B cell (primary cell): ENCODE data around the gene RFT1. TPM values are rescaled to one million over a fixed set of nuclear protein-coding genes. Genes with fewer than 3 reads are reported as not detected.

ENCODE experiments used
- ATAC-seq: fragments of 200-7000 bp; cut with Tn5 transposase; one replicate; pipeline ENCODE4 v1.10.0; 2021; ENCODE audit warnings: low read depth, mild to moderate bottlenecking, moderate number of reproducible peaks, moderate library complexity
- CTCF ChIA-PET: fragments of 350-600 bp; sonication (Branson Sonifier 250); formaldehyde crosslinking; loops from one replicate; lab custom pipeline; 2021; ENCODE audit warnings: antibody characterized with exemption, inconsistent platforms; lab: Charles Lee
- POLR2A ChIA-PET: fragments of 350-600 bp; sonication (Branson Sonifier 250); formaldehyde crosslinking; loops from one replicate; lab custom pipeline; 2021; ENCODE audit warnings: antibody characterized with exemption; lab: Charles Lee
- DNase-seq: peaks from one replicate; pipeline ENCODE4 v3.0.0; 2013
- H2AFZ ChIP-seq: 2 replicates; pipeline ENCODE4 v1.6.1; 2012; ENCODE audit warnings: mild to moderate bottlenecking, low read depth, low read length; ENCODE audit not compliant: insufficient read depth, poor library complexity, severe bottlenecking
- H3K27ac ChIP-seq, 2 donors: 1 replicate in 1 of 2; 2 replicates in 1 of 2; pipeline ENCODE4 v1.5.1; 2012 to 2013; ENCODE audit warnings: low read length in 2 of 2, mild to moderate bottlenecking in 2 of 2, moderate library complexity in 1 of 2
- H3K27me3 ChIP-seq, 4 experiments: fragments of 200-600 bp in 1 of 4; sonication (generic) in 1 of 4; replicated peaks in 1 of 4; 1 replicate in 2 of 4; 2 replicates in 2 of 4; pipeline versions ENCODE4 v1.6.1 to v1.7.0; 2013 to 2016; ENCODE audit warnings: low read length in 3 of 4, mild to moderate bottlenecking in 2 of 4, mixed read lengths in 1 of 4, moderate library complexity in 1 of 4; ENCODE audit not compliant: insufficient read depth in 4 of 4, control insufficient read depth in 3 of 4; ENCODE audit errors: control extremely low read depth in 1 of 4
- H3K36me3 ChIP-seq, 2 experiments: replicated peaks in 1 of 2; 1 replicate in 1 of 2; 2 replicates in 1 of 2; pipeline versions ENCODE4 v1.6.1 to v1.7.1; 2013; ENCODE audit warnings: low read length in 1 of 2; ENCODE audit not compliant: insufficient read depth in 2 of 2, control insufficient read depth in 1 of 2; ENCODE audit errors: control extremely low read depth in 1 of 2, extremely low read depth in 1 of 2
- H3K4me1 ChIP-seq, 2 donors: fragments of 200-600 bp in 1 of 2; sonication (generic) in 1 of 2; 1 replicate in 1 of 2; 2 replicates in 1 of 2; pipeline versions ENCODE4 v1.5.1 to v1.6.1; 2013 to 2017; ENCODE audit warnings: low read length in 2 of 2; ENCODE audit not compliant: control insufficient read depth in 2 of 2, insufficient read depth in 2 of 2
- H3K4me2 ChIP-seq: replicated peaks from 2 replicates; pipeline ENCODE3; 2012; ENCODE audit warnings: mild to moderate bottlenecking, low read depth, low read length; ENCODE audit not compliant: poor library complexity, severe bottlenecking
- H3K4me3 ChIP-seq, 5 experiments: fragments of 200-600 bp in 1 of 5; sonication (generic) in 1 of 5; 1 replicate in 3 of 5; 2 replicates in 2 of 5; pipeline versions ENCODE4 v1.5.1 to v1.7.0; 2011 to 2016; ENCODE audit warnings: low read length in 4 of 5, mild to moderate bottlenecking in 4 of 5, low read depth in 2 of 5, control low read depth in 1 of 5, moderate library complexity in 1 of 5; ENCODE audit not compliant: insufficient read depth in 1 of 5; ENCODE audit errors: control extremely low read depth in 1 of 5, extremely low read depth in 1 of 5
- H3K79me2 ChIP-seq: fragments of 200-600 bp; sonication (generic); one replicate; pipeline ENCODE4 v1.6.0; 2016; ENCODE audit warnings: low read length; ENCODE audit not compliant: control insufficient read depth, insufficient read depth
- H3K9ac ChIP-seq: fragments of 200-600 bp; sonication (generic); 2 replicates; pipeline ENCODE4 v1.6.1; 2017; ENCODE audit warnings: mild to moderate bottlenecking, low read length, moderate library complexity
- H3K9me3 ChIP-seq, 3 donors: one replicate each; pipeline versions ENCODE4 v1.6.1 to v1.7.1; 2013; ENCODE audit warnings: low read length in 2 of 3; ENCODE audit not compliant: control insufficient read depth in 2 of 3, insufficient read depth in 1 of 3; ENCODE audit errors: control extremely low read depth in 1 of 3
- H4K20me1 ChIP-seq: 2 replicates; pipeline ENCODE4 v1.6.0; 2012; ENCODE audit warnings: mild to moderate bottlenecking, low read length; ENCODE audit not compliant: insufficient read depth, control insufficient read depth, poor library complexity, severe bottlenecking
- H3K27ac Mint-ChIP-seq: one replicate; pipeline ENCODE4 v1.8.0; 2021; ENCODE audit warnings: mixed read lengths
- H3K27me3 Mint-ChIP-seq: one replicate; pipeline ENCODE4 v1.8.0; 2021; ENCODE audit warnings: mixed read lengths
- H3K4me1 Mint-ChIP-seq: one replicate; pipeline ENCODE4 v1.8.0; 2021; ENCODE audit warnings: mixed read lengths
- H3K4me3 Mint-ChIP-seq: one replicate; pipeline ENCODE4 v1.8.0; 2021; ENCODE audit warnings: mixed read lengths
- H3K9me3 Mint-ChIP-seq: one replicate; pipeline ENCODE4 v1.8.0; 2022; ENCODE audit warnings: mixed read lengths; ENCODE audit not compliant: insufficient read depth
- CTCF ChIP-seq: fragments of 200-600 bp; IDR thresholded peaks from one replicate; pipeline ENCODE4 v1.8.0; 2022; ENCODE audit warnings: antibody characterized with exemption, mild to moderate bottlenecking
- EZH2 ChIP-seq: IDR thresholded peaks from 2 replicates; pipeline ENCODE4 v1.6.1; 2012; ENCODE audit warnings: borderline replicate concordance, low read depth, mild to moderate bottlenecking, moderate library complexity, low read length; ENCODE audit not compliant: insufficient read depth, poor library complexity, severe bottlenecking
- WGBS: methylation state at CpG from one replicate; pipeline ENCODE4 v1.1.5; 2013; ENCODE audit warnings: missing lambda C conversion rate; ENCODE audit not compliant: insufficient coverage; 5-methylcytosine and 5-hydroxymethylcytosine counted together
- intact Hi-C: fragments of 100-400 bp; cut with micrococcal nuclease; formaldehyde crosslinking; loops from one replicate; pipeline ENCODE4 v1.10.0; 2022
- polyA plus RNA-seq: library from polyadenylated mRNA; depleted of rRNA; stranded (reverse); fragments of >200 nt; gene quantifications from 2 replicates; pipeline ENCODE4 v1.2.3, GENCODE V29; 2012
- total RNA-seq, 2 donors: library from RNA; stranded (reverse); fragments of 120-200 nt in 1 of 2; gene quantifications; 1 replicate in 1 of 2; 2 replicates in 1 of 2; pipeline versions ENCODE4 v1.2.3 to v1.2.4, GENCODE V29; 2013 to 2022

RFT1 gene
- total and polyA plus RNA-seq, 2 donors (not counting 1 experiment from before 2014, with no cell fraction given) = 12.1 to 28.9 TPM

GRCh38 chr3:53067567-53067966 is 62.7 kb downstream of the RFT1 start:
- no peak overlapping the region for H3K27ac Mint-ChIP-seq
- no peak overlapping the region for H3K4me3 ChIP-seq
- H3K4me1 Mint-ChIP-seq = peaks cover 6% of the 10 kb centered on the region
- H3K27me3 Mint-ChIP-seq = peaks cover 12% of the 10 kb centered on the region
- no peak overlapping the region for H3K4me3 Mint-ChIP-seq
- H2AFZ ChIP-seq = no peak overlapping the region
- WGBS = no CpG with 5 or more reads among the region's 3 CpGs
- no peaks in the 10 kb centered on the region for H3K36me3 ChIP-seq
- TF ChIP-seq CTCF (no peak), EZH2 (no peak)
- no peak overlapping the region for H3K9ac ChIP-seq
- H4K20me1 ChIP-seq = no peaks in the 10 kb centered on the region
- DNase-seq (no peak), ATAC-seq (no peak)
- H3K4me1 ChIP-seq = peaks cover 7 to 10% of the 10 kb centered on the region in 2 donors
- intact Hi-C loops = no loop called here
- no peak overlapping the region for H3K4me2 ChIP-seq
- peaks cover 0 to 12% (median 1%) of the 10 kb centered on the region in 4 experiments for H3K27me3 ChIP-seq
- H3K9me3 Mint-ChIP-seq = no peaks in the 10 kb centered on the region
- H3K79me2 ChIP-seq = no peaks in the 10 kb centered on the region
- ChIA-PET CTCF (no interaction called here), POLR2A (no interaction called here)
- H3K27ac ChIP-seq = no peak overlapping the region
- H3K9me3 ChIP-seq = no peaks in the 10 kb centered on the region

GRCh38 chr3:53065841-53066480 is 64.3 kb downstream of the RFT1 start:
- Mint-ChIP-seq H3K27me3 (peaks cover 19% of the 10 kb centered on the region), H3K4me1 (no peaks in the 10 kb centered on the region), H3K27ac (no peak overlapping the region), H3K4me3 (no peak overlapping the region), H3K9me3 (no peaks in the 10 kb centered on the region)
- ATAC-seq (no peak), DNase-seq (no peak)
- no peaks in the 10 kb centered on the region for H3K4me1 ChIP-seq
- CTCF ChIA-PET = no interaction called here
- H3K79me2 ChIP-seq = no peaks in the 10 kb centered on the region
- no peaks in the 10 kb centered on the region for H3K36me3 ChIP-seq
- no peak overlapping the region for H3K27ac ChIP-seq
- H3K4me3 ChIP-seq = no peak overlapping the region
- no peak overlapping the region for H3K9ac ChIP-seq
- WGBS = 89% methylated on average over 5 of the region's 7 CpGs
- TF ChIP-seq EZH2 = no peak
- TF ChIP-seq CTCF = no peak
- POLR2A ChIA-PET = no interaction called here
- no peaks in the 10 kb centered on the region for H4K20me1 ChIP-seq
- intact Hi-C loops = no loop called here
- no peak overlapping the region for H3K4me2 ChIP-seq
- no peak overlapping the region for H2AFZ ChIP-seq
- no peaks in the 10 kb centered on the region for H3K9me3 ChIP-seq
- H3K27me3 ChIP-seq = peaks cover 0 to 12% (median 1%) of the 10 kb centered on the region in 4 experiments
